Measurements from ENCODE around the gene RASSF5. TPM values are rescaled to one million over a fixed set of nuclear protein-coding genes. Genes with fewer than 3 reads are reported as not detected.

RASSF5 gene
- total and polyA plus RNA-seq, 9 of the 15 experiments (the other 6 are each of a cell fraction or from before 2014, with no cell fraction given): 6.1 to 41.0 (median 25.2) TPM

DNA sequence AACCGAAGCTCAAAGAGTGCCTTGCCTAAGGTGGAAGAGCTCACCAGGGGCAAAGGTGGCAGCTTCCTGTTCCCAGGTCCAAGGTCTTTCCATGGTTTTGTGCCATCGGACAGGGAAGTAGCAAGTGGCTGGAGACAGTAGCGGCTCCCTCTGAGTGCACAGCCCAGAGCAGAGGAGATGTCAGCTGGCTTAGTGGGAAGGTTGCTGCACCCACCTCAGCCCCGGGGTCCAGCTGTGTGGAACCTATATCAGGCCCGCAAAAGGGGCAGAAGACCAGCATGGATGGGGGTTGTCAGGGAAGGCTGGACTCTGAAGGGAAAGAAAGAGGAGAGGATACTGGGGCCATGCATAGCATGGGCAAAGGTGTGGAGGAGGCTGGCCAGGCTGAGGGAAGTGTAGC is 30.2 kb upstream of the RASSF5 start:
- H4K20me1 ChIP-seq (replicated peaks; ENCODE audit: control insufficient read depth, insufficient read depth, low read length): 0 out of 2 replicates have a peak, but pooled peaks cover 5% of the 10 kb centered on the region
- no peaks in the 10 kb centered on the region for H3K9me1 ChIP-seq (ENCODE audit: control insufficient read depth, insufficient read depth, low read length)
- BruUV-seq (replicated peaks): no TSS peak
- H3K27me3 ChIP-seq (ENCODE audit: control insufficient read depth in 2 of 2, insufficient read depth in 2 of 2, low read length in 2 of 2): peaks cover 18 to 45% of the 10 kb centered on the region in 2 experiments; a peak in 4 of 5 replicates
- intact Hi-C loops (cut with micrococcal nuclease) (loop anchor here (5.0 to 10.0 kb wide), 2 partner anchors 435 to 598 kb away; no protein-coding TSS in a partner anchor), in situ Hi-C loops (cut with MboI) (no loop called here)
- H3K79me2 ChIP-seq (ENCODE audit: control insufficient read depth, insufficient read depth, low read length): no peaks in the 10 kb centered on the region
- ATAC-seq: no peak
- H3K9ac ChIP-seq (ENCODE audit: insufficient read depth in 1 of 2, low read depth in 2 of 2, low read length in 2 of 2): 0 out of 4 replicates have a peak overlapping the region, but pooled peaks of 1 of the 2 experiments have one; percentile 12
- H2AFZ ChIP-seq (ENCODE audit: low read depth, low read length): no peak overlapping the region
- H3K4me3 ChIP-seq: no peak overlapping the region
- peaks cover 0 to 11% of the 10 kb centered on the region in 2 experiments; a peak in 4 of 5 replicates for H3K4me1 ChIP-seq (replicated peaks in 1 of 2; ENCODE audit: control insufficient read depth in 2 of 2, insufficient read depth in 2 of 2, low read length in 2 of 2)
- CTCF ChIA-PET (ENCODE audit: low intra/inter-chr PET ratio): no interaction called here
- 17% methylated on average over 5 of the region's 5 CpGs for WGBS (ENCODE audit: insufficient coverage, low coverage, missing lambda C conversion rate)
- POLR2A ChIA-PET: interaction anchor here (0.6 to 0.7 kb wide), 2 partner anchors 338 to 1878 kb away, joined by 3 to 4 read pairs; no protein-coding TSS in a partner anchor
- DNase-seq (ENCODE audit: extremely low read depth in 1 of 4, low spot score in 3 of 4): no peak
- H3K27ac ChIP-seq (ENCODE audit: extremely low read depth, low read depth, low read length): no peak overlapping the region
- TF ChIP-seq PCBP1 (IDR thresholded peaks at IDR 0.05; ENCODE audit: low read depth, low read length, poor library complexity, severe bottlenecking): no peak
- TF ChIP-seq DNMT1 (IDR thresholded peaks at IDR 0.05): no peak
- TF ChIP-seq FOXJ3 (CRISPR knock-in tag; IDR thresholded peaks at IDR 0.05): no peak
- TF ChIP-seq, protein P1, sequence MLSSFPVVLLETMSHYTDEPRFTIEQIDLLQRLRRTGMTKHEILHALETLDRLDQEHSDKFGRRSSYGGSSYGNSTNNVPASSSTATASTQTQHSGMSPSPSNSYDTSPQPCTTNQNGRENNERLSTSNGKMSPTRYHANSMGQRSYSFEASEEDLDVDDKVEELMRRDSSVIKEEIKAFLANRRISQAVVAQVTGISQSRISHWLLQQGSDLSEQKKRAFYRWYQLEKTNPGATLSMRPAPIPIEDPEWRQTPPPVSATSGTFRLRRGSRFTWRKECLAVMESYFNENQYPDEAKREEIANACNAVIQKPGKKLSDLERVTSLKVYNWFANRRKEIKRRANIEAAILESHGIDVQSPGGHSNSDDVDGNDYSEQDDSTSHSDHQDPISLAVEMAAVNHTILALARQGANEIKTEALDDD (IDR thresholded peaks at IDR 0.05): no peak
- no peak for TF ChIP-seq ZNF583 (CRISPR knock-in tag; IDR thresholded peaks at IDR 0.05)
- TF ChIP-seq ZNF282 (CRISPR knock-in tag; IDR thresholded peaks at IDR 0.05): no peak
- no peak for TF ChIP-seq IFI16 (CRISPR knock-in tag; IDR thresholded peaks at IDR 0.05)
- TF ChIP-seq SMC3 (conservative IDR thresholded peaks at IDR 0.05; ENCODE audit: insufficient read depth, low read depth, low read length): no peak
- no peak overlapping the region for H3K4me2 ChIP-seq (ENCODE audit: insufficient read depth, low read length)
- no peak for FAIRE-seq
- no peaks in the 10 kb centered on the region for H3K9me3 ChIP-seq (replicated peaks; ENCODE audit: control insufficient read depth, insufficient read depth, low read depth, low read length)
- H3K36me3 ChIP-seq (ENCODE audit: control insufficient read depth, insufficient read depth, low read length): no peaks in the 10 kb centered on the region

All from K562 (cell line).